Measurements from ENCODE around the gene ACSL3.
A peak's percentile ranks its signal among the peaks of the same experiment; 100 is the strongest.

Gene ACSL3

GRCh38 chr2:222825031-222825430, 35.8 kb upstream of the ACSL3 start:
- no peak for TF ChIP-seq CTCF (IDR thresholded peaks at IDR 0.05)
- no peaks in the 10 kb centered on the region for H3K9me3 ChIP-seq
- no peaks in the 10 kb centered on the region for H3K27me3 ChIP-seq
- no peak overlapping the region for H3K4me3 ChIP-seq (ENCODE audit: low read depth in 1 of 2, low read length in 1 of 2)
- H3K4me1 ChIP-seq (ENCODE audit: control insufficient read depth in 1 of 2, insufficient read depth in 1 of 2, low read depth in 1 of 2, low read length in 1 of 2) = peaks cover 21 to 29% of the 10 kb centered on the region in 2 experiments
- no peaks in the 10 kb centered on the region for H3K36me3 ChIP-seq
- peak overlapping the region; percentile 54 for H3K27ac ChIP-seq

GRCh38 chr2:222827417-222827816, 33.4 kb upstream of the ACSL3 start:
- Histone ChIP-seq H3K27ac (no peak overlapping the region), H3K4me3 (ENCODE audit: low read depth in 1 of 2, low read length in 1 of 2) (no peak overlapping the region), H3K9me3 (no peaks in the 10 kb centered on the region), H3K36me3 (no peaks in the 10 kb centered on the region), H3K27me3 (no peaks in the 10 kb centered on the region), H3K4me1 (ENCODE audit: control insufficient read depth in 1 of 2, insufficient read depth in 1 of 2, low read depth in 1 of 2, low read length in 1 of 2) (peaks cover 21 to 29% of the 10 kb centered on the region in 2 experiments)
- TF ChIP-seq CTCF (IDR thresholded peaks at IDR 0.05) = no peak

- peaks cover 14 to 22% of the 10 kb centered on the region in 2 experiments for H3K4me1 ChIP-seq (ENCODE audit: control insufficient read depth in 1 of 2, insufficient read depth in 1 of 2, low read depth in 1 of 2, low read length in 1 of 2)
- H3K4me3 ChIP-seq (ENCODE audit: low read depth in 1 of 2, low read length in 1 of 2) = no peak overlapping the region
- TF ChIP-seq CTCF (IDR thresholded peaks at IDR 0.05) = no peak
- no peaks in the 10 kb centered on the region for H3K36me3 ChIP-seq
- H3K9me3 ChIP-seq = no peaks in the 10 kb centered on the region
- H3K27me3 ChIP-seq = no peaks in the 10 kb centered on the region
- H3K27ac ChIP-seq = no peak overlapping the region
Observed at GRCh38 chr2:222828572-222828971, 32.3 kb upstream of the ACSL3 start.

- Histone ChIP-seq H3K36me3 (no peaks in the 10 kb centered on the region), H3K4me1 (ENCODE audit: control insufficient read depth in 1 of 2, insufficient read depth in 1 of 2, low read depth in 1 of 2, low read length in 1 of 2) (peaks cover 0 to 6% of the 10 kb centered on the region in 2 experiments), H3K27me3 (no peaks in the 10 kb centered on the region), H3K9me3 (no peaks in the 10 kb centered on the region), H3K4me3 (ENCODE audit: low read depth in 1 of 2, low read length in 1 of 2) (no peak overlapping the region), H3K27ac (no peak overlapping the region)
- TF ChIP-seq CTCF (IDR thresholded peaks at IDR 0.05) = no peak
Observed at GRCh38 chr2:222830164-222830563, 30.7 kb upstream of the ACSL3 start.

GRCh38 chr2:222833410-222833809, 27.4 kb upstream of the ACSL3 start:
- H3K9me3 ChIP-seq = no peaks in the 10 kb centered on the region
- no peak overlapping the region for H3K4me3 ChIP-seq (ENCODE audit: low read depth in 1 of 2, low read length in 1 of 2)
- H3K27me3 ChIP-seq = no peaks in the 10 kb centered on the region
- peaks cover 0 to 4% of the 10 kb centered on the region in 2 experiments for H3K4me1 ChIP-seq (ENCODE audit: control insufficient read depth in 1 of 2, insufficient read depth in 1 of 2, low read depth in 1 of 2, low read length in 1 of 2)
- TF ChIP-seq CTCF (IDR thresholded peaks at IDR 0.05) = no peak
- no peak overlapping the region for H3K27ac ChIP-seq
- no peaks in the 10 kb centered on the region for H3K36me3 ChIP-seq

Measured in neutrophil (primary cell).